ENCODE data around the gene PRR12. TPM values are rescaled to one million over a fixed set of nuclear protein-coding genes. Genes with fewer than 3 reads are reported as not detected.
A peak's percentile ranks its signal among the peaks of the same experiment; 100 is the strongest.

Gene PRR12
- total and polyA plus RNA-seq, 9 of the 15 experiments (the other 6 are each of a cell fraction or from before 2014, with no cell fraction given) = 0.01 to 21.1 (median 0.98) TPM

GRCh38 chr19:49580264-49581006, 10.5 kb upstream of the PRR12 start, which contains the start of gene NOSIP (continued):
- TF ChIP-seq NR4A1 (CRISPR knock-in tag; IDR thresholded peaks at IDR 0.05) (no peak), NR4A1 (tag; IDR thresholded peaks at IDR 0.05) (no peak), FUS (optimal IDR thresholded peaks at IDR 0.05; ENCODE audit: low read depth, low read length) (no peak), SRSF1 (IDR thresholded peaks at IDR 0.05; ENCODE audit: low read depth, low read length) (no peak), PTRF (tag; IDR thresholded peaks at IDR 0.05) (no peak), ZNF695 (CRISPR knock-in tag; IDR thresholded peaks at IDR 0.05) (no peak), TCFL5 (CRISPR knock-in tag; conservative IDR thresholded peaks at IDR 0.05) (no peak), KLF6 (CRISPR knock-in tag; IDR thresholded peaks at IDR 0.05; ENCODE audit: borderline replicate concordance) (no peak), ZMIZ1 (IDR thresholded peaks at IDR 0.05; ENCODE audit: low read depth in 2 of 2, low read length in 2 of 2) (peak; percentile 23 to 78; a peak in 3 of 4 replicates), CCNT2 (IDR thresholded peaks at IDR 0.05; ENCODE audit: borderline replicate concordance, extremely low read depth, insufficient read length, low read depth, low read length) (peak; percentile 26), STAT6 (CRISPR knock-in tag; IDR thresholded peaks at IDR 0.05) (no peak; the same call in 1 of the 2 replicates), TAF9B (IDR thresholded peaks at IDR 0.05; ENCODE audit: partially characterized antibody) (peak; percentile 87), ATF7 (IDR thresholded peaks at IDR 0.05) (peak; percentile 79; the same call in 1 of the 2 replicates), TRIM24 (IDR thresholded peaks at IDR 0.05) (peak in 1 of 2 experiments; percentile 100; a peak in 2 of 4 replicates), ZNF124 (CRISPR knock-in tag; IDR thresholded peaks at IDR 0.05) (no peak)
- TF ChIP-seq, protein P1, sequence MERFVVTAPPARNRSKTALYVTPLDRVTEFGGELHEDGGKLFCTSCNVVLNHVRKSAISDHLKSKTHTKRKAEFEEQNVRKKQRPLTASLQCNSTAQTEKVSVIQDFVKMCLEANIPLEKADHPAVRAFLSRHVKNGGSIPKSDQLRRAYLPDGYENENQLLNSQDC (CRISPR knock-in tag; IDR thresholded peaks at IDR 0.05) = no peak
- TF ChIP-seq, protein P2, sequence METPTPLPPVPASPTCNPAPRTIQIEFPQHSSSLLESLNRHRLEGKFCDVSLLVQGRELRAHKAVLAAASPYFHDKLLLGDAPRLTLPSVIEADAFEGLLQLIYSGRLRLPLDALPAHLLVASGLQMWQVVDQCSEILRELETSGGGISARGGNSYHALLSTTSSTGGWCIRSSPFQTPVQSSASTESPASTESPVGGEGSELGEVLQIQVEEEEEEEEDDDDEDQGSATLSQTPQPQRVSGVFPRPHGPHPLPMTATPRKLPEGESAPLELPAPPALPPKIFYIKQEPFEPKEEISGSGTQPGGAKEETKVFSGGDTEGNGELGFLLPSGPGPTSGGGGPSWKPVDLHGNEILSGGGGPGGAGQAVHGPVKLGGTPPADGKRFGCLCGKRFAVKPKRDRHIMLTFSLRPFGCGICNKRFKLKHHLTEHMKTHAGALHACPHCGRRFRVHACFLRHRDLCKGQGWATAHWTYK (CRISPR knock-in tag; IDR thresholded peaks at IDR 0.05) = peak; percentile 41; the same call in 1 of the 2 replicates
- TF ChIP-seq, protein P3, sequence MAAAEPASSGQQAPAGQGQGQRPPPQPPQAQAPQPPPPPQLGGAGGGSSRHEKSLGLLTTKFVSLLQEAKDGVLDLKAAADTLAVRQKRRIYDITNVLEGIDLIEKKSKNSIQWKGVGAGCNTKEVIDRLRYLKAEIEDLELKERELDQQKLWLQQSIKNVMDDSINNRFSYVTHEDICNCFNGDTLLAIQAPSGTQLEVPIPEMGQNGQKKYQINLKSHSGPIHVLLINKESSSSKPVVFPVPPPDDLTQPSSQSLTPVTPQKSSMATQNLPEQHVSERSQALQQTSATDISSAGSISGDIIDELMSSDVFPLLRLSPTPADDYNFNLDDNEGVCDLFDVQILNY (CRISPR knock-in tag; IDR thresholded peaks at IDR 0.05) = no peak

Measured in K562 (cell line).